ENCODE data around the gene SEMA3B.
"Not testable (repeated sequence)": the region's sequence is repeated elsewhere in the genome, so short reads cannot be mapped to it uniquely, and the experiment has no call there.

Gene SEMA3B

GRCh38 chr3:50274371-50275104, 5.6 kb downstream of the SEMA3B start:
- DNase-seq = no peak

- DNase-seq = no peak
Measured at GRCh38 chr3:50275141-50275995, 6.4 kb downstream of the SEMA3B start.

DNA sequence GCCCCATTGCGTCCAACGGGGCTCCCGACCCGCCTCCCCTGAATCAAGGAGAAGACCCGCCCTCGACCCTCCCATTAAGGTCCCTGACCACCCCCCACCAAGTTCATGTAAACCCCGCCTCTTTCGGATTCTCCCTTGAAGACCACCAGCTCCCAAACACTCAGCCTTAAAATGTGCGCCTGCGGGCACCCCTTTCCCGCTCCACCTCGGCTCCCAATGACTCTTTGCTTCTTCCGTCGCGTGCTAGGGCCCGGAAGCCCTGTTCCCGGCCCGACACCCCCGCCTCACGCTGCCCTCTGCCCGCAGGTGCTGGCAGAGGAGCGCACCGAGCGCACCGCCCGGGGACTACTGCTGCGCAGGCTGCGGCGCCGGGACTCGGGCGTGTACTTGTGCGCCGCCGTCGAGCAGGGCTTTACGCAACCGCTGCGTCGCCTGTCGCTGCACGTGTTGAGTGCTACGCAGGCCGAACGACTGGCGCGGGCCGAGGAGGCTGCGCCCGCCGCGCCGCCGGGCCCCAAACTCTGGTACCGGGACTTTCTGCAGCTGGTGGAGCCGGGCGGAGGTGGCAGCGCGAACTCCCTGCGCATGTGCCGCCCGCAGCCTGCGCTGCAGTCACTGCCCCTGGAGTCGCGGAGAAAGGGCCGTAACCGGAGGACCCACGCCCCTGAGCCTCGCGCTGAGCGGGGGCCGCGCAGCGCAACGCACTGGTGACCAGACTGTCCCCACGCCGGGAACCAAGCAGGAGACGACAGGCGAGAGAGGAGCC, 7.2 kb downstream of the SEMA3B start:
- DNase-seq = no peak

DNA sequence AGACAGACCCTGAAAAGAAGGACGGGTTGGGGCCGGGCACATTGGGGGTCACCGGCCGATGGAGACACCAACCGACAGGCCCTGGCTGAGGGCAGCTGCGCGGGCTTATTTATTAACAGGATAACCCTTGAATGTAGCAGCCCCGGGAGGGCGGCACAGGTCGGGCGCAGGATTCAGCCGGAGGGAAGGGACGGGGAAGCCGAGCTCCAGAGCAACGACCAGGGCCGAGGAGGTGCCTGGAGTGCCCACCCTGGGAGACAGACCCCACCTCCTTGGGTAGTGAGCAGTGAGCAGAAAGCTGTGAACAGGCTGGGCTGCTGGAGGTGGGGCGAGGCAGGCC, 7.8 kb downstream of the SEMA3B start:
- no peak for DNase-seq

DNA sequence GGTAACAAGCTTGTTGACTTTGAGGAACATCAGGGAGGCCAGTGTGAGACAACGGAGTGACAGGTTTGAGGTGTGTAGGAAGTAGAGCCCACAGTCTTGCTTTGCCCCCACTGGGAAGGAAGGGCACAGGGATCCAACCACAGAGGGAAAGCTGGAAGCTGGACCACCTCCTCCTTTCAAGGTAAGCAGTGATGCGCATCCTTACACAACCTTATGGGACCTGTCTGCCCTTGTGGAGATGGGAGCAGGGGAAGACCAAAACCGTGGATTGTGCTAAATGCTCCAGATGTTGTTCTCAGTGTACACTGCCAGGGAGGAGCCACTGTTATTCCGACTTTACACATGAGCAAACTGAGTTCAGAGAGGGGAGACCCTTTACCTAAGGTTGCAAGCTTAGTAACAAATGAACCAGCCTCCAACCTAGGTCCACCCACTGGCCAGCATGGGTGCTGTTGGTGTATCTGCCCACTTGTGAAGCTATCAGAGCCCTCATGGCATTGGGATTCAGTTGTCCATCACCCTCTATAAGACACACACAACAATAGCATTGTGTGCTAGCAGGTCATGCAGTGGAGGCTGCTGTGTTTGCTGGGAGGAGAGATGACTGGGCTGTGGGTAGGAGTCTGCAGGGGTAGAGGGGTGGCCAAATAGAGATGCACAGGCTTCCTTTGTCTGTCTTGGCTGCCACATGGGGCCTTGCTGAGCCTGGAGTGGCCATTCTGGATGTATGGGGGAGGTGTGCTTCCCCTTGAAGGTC, 9.4 kb downstream of the SEMA3B start:
- no peak for DNase-seq

DNA sequence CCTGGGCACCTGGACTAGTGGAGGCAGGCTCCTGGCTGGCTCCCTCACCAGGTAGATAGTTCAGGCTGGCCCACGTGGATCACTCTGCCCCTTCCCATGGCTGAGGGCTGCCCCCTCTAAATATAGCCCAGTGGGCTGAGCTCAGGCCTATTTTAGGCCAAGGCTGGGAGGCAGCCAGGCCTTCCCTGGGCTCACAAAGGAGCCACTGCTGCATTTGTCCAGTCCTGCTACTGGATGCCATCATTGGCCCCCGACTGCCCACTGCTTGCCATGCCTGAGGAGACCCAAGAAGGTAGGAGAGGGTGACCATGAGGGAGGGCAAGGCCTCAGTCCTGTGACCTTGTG, 9.9 kb downstream of the SEMA3B start, which contains the start of gene LSMEM2:
TSS of gene LSMEM2 (plus strand) at position 208 of the 345 bp plus-strand sequence. CDS start at position 235, 27 bp downstream.
- no peak for DNase-seq

GRCh38 chr3:50279255-50280016, 10.5 kb downstream of the SEMA3B start:
- no peak for DNase-seq

DNA sequence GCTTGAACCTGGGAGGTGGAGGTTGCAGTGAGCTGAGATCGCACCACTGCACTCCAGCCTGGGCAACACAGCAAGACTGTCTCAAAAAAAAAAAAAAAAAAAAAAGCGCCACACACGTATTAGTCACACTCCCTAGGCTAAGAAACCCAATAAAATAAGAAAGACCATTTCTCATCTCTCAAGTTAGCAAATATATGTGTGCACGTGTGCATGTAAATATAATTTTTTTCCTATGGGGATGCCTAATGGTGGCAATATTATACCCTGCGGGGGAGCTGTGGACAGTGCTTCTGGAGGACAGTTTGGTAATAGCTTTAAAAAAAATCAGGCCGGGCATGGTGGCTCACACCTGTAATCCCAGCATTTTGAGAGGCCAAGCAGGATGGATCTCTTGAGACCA, 15.2 kb downstream of the SEMA3B start:
- not testable (repeated sequence) for DNase-seq

GRCh38 chr3:50286322-50287227, 17.6 kb downstream of the SEMA3B start:
- no peak for DNase-seq

GRCh38 chr3:50287262-50287661, 18.3 kb downstream of the SEMA3B start:
- no peak for DNase-seq

DNA sequence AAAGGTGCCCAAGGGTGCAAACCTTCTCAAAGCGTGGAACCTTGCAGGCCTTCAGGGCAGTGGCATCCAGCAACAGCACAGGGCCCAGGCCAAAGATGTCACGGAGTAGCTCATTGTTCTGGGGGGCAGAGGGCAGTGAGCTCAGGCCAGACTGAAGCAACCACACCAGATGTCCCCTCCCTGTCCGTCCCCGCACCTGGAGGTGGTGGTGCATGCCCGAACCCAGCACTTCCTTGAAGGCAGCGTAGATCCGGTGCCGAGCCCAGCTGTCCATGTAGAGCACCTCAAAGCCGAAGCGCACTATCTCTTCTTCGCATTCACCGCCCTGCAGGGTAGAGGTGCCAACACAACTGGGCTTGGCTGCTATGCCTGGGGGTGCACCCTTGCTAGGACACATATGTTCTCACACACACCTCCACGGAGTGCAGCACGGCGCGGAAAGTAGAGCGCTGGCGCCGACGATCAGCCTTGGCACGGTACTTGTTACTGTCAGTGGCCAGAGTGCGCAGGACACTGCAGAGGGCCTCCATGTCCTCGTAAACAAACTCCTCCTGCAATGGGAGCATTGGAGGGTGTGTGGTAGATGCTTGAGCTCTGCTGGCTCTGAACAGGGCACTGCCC, 19.6 kb downstream of the SEMA3B start:
- DNase-seq = no peak

DNA sequence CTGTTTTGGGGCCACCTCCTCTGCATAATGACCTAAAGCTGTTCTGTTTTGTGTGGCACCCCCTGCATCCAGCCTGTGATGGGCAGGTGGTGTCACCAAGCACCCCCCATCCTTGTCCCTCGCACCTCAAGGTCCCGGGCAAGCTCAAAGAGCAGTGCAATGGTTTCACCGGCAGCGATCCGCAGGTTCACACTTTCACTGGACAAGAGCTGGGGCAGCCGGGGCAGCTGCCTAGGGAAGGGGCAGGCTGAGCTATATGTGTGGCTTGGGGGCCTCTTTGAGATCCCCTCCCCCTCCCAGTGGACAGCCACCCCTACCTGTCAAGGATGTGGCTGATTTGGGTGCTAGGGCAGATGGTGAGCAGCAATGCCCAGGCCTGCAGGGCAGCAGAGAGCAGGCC, 20.2 kb downstream of the SEMA3B start:
- no peak for DNase-seq

GRCh38 chr3:50290161-50290641, 21.3 kb downstream of the SEMA3B start:
- no peak for DNase-seq

- DNase-seq = peak; percentile 82
Measured at GRCh38 chr3:50292159-50293078, 23.5 kb downstream of the SEMA3B start, which contains the start of gene IFRD2. TSS of gene IFRD2 (minus strand) at chr3:50292429. CDS start at chr3:50292274, 155 bp downstream.

DNA sequence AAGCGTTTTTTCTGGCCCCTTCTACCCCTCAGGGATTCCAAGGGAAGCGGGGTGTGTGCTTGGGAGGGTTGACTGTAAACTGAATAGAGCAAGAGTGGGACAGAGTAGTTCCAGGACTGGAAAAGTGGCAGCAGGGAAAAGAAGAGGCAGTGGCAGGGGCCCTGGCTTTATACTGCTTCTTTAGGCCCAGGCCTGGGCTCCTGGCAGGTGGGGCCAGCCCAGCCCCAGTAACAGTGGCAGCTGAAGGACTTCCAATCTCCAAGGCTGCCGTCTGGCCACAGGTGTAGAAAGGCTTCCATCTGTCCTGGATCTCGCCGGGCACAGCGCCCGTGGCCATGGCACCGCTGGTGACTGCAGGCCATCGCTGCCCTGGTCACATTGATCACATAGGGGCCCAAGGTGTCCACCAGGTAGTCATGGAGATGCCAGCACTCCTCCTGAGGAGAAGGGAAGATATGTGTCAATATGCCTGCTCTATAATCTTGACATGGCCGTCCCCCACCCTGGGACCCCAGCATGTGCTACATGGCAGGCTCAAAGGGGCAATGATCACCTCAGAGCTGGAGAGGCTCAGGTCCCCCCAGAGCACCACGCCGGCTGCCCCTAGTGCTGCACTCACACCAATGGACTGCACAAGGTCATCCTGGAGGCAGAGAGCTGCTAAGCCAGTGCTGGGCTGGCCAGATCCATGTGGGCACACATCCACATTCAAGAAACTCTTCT, 24.3 kb downstream of the SEMA3B start:
- no peak for DNase-seq

- DNase-seq = no peak
Measured at GRCh38 chr3:50294089-50294488, 25.1 kb downstream of the SEMA3B start.

DNA sequence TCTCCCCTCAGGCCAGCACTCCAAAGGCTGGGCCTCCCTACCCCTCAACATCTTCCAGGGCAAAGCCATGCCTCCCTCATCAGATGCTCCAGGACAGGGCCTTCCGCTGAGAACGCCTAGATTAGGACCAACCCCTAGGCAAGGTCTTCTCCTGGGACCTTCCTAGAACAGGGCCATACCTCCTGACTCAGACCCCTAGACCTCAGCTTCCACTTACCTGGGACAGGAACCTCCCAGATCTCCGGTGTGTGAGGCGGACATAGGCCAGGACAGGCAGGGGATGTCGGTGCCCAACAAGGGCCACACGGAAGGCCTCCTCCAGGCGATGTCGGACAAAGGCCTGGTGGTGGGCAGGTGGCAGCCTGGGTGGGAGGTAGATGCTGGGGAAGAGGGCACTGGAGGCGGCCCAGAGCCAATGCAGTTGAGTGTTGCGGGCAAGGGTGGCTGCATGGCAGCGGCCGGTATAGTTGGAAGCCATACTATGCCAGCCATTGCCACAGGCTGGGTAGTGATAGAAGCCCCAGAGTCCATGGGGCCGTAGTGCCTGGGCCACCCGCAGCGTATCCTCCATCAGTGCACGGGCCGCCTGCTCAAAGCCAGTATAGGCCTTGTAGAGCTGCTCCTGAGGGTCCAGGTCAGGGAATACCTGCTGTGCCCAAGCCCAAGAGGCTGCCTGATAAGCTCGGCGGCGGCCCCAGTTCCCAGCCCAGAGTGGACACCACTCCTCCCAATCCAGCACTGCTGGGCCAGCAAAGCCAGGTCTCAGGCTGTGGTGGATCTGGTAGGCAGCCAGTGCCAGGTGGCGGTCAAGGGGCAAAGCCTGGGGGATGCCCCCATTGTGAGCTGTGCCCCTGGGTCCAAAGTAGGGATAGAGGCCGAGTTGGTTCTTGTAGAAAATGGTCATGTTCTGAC, 25.8 kb downstream of the SEMA3B start:
- no peak for DNase-seq
